ENCODE measurements around the gene CLCA4.

CLCA4 gene

DNA sequence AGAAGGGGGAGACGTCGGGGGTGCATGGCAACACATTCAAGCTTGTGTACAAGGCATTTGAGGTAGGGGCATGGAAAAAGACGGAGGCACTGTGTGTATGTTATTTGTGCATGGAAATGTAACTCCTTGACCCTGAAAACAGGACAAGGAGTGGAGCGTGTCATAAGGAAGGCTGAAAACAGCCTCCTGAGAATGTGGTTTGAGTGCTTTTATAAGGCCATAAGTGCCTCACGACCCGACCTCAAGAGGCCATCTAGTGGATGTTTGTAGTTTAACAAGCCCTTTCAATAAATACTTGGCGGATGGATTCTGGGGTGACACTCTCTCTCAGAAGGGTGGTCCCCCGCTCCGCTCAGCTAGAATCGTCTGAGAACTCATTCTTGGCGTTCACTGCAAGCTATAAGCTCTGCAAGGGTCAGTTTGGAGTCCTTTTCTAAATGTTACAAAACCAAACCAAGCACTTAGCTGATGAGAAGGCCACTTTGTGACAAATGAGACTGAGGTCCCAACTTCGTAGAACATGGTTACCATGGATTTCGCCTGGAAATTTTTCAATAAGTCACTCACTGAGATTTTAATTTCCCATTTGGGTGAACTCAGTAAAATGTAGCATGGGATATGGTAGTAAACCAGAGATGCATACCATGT, 38.8 kb upstream of the CLCA4 start:
- no peaks in the 10 kb centered on the region for H3K9me3 ChIP-seq (ENCODE audit: severe bottlenecking)
- peak; percentile 17 for DNase-seq

GRCh38 chr1:86508583-86508969, 38.3 kb upstream of the CLCA4 start:
- Histone ChIP-seq H3K27ac (no peak overlapping the region), H3K9me3 (ENCODE audit: severe bottlenecking) (no peaks in the 10 kb centered on the region), H3K27me3 (ENCODE audit: insufficient read depth, low read depth, severe bottlenecking) (no peaks in the 10 kb centered on the region), H3K4me3 (ENCODE audit: low read depth, low read length) (no peak overlapping the region), H3K36me3 (no peaks in the 10 kb centered on the region)
- TF ChIP-seq CTCF (IDR thresholded peaks at IDR 0.05; ENCODE audit: low read depth, low read length), result no peak
- DNase-seq, result no peak

More for the DNA sequence above, 38.8 kb upstream of the CLCA4 start:
- Histone ChIP-seq H3K36me3 (no peaks in the 10 kb centered on the region), H3K27me3 (ENCODE audit: insufficient read depth, low read depth, severe bottlenecking) (no peaks in the 10 kb centered on the region), H3K4me3 (ENCODE audit: low read depth, low read length) (no peak overlapping the region), H3K27ac (no peak overlapping the region)
- TF ChIP-seq CTCF (IDR thresholded peaks at IDR 0.05; ENCODE audit: low read depth, low read length), result peak; percentile 50

DNA sequence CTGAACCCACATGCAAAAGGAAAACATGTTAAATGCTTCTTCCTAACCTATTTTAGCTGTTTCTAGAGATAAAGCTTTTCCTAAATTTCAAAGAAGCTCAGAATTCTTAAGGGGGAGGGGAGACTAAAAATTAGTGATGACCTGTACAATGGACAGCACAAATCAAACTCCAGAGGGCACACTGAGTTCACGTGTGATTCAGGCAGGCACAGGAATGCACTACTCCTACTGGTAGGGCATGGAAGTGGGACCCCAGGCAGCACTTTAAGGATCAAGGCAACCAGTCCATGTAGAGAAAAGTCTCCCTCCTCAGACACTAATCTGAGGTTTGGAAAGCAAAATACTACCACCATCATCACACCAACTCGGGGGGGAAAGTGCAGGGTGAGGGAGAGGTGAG, 31.3 kb upstream of the CLCA4 start:
- peak; percentile 68 for TF ChIP-seq CTCF (IDR thresholded peaks at IDR 0.05; ENCODE audit: low read depth, low read length)
- Histone ChIP-seq H3K27me3 (ENCODE audit: insufficient read depth, low read depth, severe bottlenecking) (no peaks in the 10 kb centered on the region), H3K4me3 (ENCODE audit: low read depth, low read length) (no peak overlapping the region), H3K27ac (no peak overlapping the region), H3K9me3 (ENCODE audit: severe bottlenecking) (no peaks in the 10 kb centered on the region), H3K36me3 (no peaks in the 10 kb centered on the region)
- peak; percentile 52 for DNase-seq

DNA sequence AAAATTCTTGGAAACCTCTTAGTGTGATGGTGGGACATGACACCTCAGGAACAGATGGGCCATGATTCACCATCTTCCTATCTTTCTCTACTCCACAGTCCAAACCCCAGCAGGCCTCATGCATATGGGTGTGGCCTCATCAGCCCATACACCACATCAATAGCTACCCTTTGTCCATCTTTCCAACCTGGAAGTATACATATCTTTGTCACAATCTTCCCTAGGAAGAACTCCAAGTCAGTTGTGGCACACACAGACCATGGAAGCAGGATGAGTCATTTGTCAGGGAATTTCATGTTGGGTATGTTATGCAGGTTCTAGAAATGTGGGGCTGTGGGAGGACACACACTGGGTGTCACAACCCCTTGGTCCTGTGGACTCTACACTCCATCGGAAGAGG, 30.5 kb upstream of the CLCA4 start:
- no peak for TF ChIP-seq CTCF (IDR thresholded peaks at IDR 0.05; ENCODE audit: low read depth, low read length)
- Histone ChIP-seq H3K36me3 (no peaks in the 10 kb centered on the region), H3K27me3 (ENCODE audit: insufficient read depth, low read depth, severe bottlenecking) (no peaks in the 10 kb centered on the region), H3K27ac (no peak overlapping the region), H3K9me3 (ENCODE audit: severe bottlenecking) (no peaks in the 10 kb centered on the region), H3K4me3 (ENCODE audit: low read depth, low read length) (no peak overlapping the region)
- no peak for DNase-seq

DNA sequence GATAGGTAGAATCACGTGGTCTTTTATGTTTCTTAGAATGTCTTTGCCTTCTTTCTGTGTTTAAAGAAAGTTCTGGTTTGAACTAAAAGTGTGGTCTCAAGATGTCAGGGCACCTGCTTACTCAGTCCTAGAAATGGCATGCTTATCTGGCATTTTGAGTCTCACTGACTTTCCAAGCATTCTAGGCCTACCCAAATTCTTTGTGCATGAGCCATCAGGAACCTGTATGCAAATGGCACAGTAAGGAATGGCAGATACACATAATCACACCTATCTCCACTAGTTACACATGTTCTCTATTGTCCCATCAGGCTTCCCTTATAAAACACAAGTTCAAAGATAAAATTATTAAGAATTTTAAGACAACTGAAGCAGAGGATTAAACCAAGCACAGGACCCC, 29.5 kb upstream of the CLCA4 start:
- H3K9me3 ChIP-seq (ENCODE audit: severe bottlenecking), result no peaks in the 10 kb centered on the region
- no peak overlapping the region for H3K4me3 ChIP-seq (ENCODE audit: low read depth, low read length)
- H3K27ac ChIP-seq, result no peak overlapping the region
- DNase-seq, result no peak
- H3K36me3 ChIP-seq, result no peaks in the 10 kb centered on the region
- no peak for TF ChIP-seq CTCF (IDR thresholded peaks at IDR 0.05; ENCODE audit: low read depth, low read length)
- H3K27me3 ChIP-seq (ENCODE audit: insufficient read depth, low read depth, severe bottlenecking), result no peaks in the 10 kb centered on the region

Data from WERI-Rb-1 (cell line).